ENCODE data around the gene TARBP1. TPM values are rescaled to one million over a fixed set of nuclear protein-coding genes. Genes with fewer than 3 reads are reported as not detected.
A peak's percentile ranks its signal among the peaks of the same experiment; 100 is the strongest.

TARBP1 gene
- total and polyA plus RNA-seq, 2 of the 13 experiments (the other 11 are each of a cell fraction or from before 2014, with no cell fraction given) = 37.7 to 67.0 TPM

GRCh38 chr1:234486858-234487840 lies 8.2 kb upstream of the TARBP1 start (continued):
- TF ChIP-seq, protein P1, sequence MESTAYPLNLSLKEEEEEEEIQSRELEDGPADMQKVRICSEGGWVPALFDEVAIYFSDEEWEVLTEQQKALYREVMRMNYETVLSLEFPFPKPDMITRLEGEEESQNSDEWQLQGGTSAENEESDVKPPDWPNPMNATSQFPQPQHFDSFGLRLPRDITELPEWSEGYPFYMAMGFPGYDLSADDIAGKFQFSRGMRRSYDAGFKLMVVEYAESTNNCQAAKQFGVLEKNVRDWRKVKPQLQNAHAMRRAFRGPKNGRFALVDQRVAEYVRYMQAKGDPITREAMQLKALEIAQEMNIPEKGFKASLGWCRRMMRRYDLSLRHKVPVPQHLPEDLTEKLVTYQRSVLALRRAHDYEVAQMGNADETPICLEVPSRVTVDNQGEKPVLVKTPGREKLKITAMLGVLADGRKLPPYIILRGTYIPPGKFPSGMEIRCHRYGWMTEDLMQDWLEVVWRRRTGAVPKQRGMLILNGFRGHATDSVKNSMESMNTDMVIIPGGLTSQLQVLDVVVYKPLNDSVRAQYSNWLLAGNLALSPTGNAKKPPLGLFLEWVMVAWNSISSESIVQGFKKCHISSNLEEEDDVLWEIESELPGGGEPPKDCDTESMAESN (CRISPR knock-in tag; conservative IDR thresholded peaks at IDR 0.05) = no peak
- no peak for TF ChIP-seq SRSF4 (IDR thresholded peaks at IDR 0.05; ENCODE audit: low read depth, low read length, poor library complexity, severe bottlenecking)
- no peak for TF ChIP-seq ZNF788 (CRISPR knock-in tag; IDR thresholded peaks at IDR 0.05; ENCODE audit: borderline replicate concordance)
- no peak for TF ChIP-seq EHMT2 (IDR thresholded peaks at IDR 0.05; ENCODE audit: borderline replicate concordance, low read depth, low read length)
- TF ChIP-seq SMYD3 (CRISPR knock-in tag; IDR thresholded peaks at IDR 0.05) = no peak
- TF ChIP-seq, protein P2, sequence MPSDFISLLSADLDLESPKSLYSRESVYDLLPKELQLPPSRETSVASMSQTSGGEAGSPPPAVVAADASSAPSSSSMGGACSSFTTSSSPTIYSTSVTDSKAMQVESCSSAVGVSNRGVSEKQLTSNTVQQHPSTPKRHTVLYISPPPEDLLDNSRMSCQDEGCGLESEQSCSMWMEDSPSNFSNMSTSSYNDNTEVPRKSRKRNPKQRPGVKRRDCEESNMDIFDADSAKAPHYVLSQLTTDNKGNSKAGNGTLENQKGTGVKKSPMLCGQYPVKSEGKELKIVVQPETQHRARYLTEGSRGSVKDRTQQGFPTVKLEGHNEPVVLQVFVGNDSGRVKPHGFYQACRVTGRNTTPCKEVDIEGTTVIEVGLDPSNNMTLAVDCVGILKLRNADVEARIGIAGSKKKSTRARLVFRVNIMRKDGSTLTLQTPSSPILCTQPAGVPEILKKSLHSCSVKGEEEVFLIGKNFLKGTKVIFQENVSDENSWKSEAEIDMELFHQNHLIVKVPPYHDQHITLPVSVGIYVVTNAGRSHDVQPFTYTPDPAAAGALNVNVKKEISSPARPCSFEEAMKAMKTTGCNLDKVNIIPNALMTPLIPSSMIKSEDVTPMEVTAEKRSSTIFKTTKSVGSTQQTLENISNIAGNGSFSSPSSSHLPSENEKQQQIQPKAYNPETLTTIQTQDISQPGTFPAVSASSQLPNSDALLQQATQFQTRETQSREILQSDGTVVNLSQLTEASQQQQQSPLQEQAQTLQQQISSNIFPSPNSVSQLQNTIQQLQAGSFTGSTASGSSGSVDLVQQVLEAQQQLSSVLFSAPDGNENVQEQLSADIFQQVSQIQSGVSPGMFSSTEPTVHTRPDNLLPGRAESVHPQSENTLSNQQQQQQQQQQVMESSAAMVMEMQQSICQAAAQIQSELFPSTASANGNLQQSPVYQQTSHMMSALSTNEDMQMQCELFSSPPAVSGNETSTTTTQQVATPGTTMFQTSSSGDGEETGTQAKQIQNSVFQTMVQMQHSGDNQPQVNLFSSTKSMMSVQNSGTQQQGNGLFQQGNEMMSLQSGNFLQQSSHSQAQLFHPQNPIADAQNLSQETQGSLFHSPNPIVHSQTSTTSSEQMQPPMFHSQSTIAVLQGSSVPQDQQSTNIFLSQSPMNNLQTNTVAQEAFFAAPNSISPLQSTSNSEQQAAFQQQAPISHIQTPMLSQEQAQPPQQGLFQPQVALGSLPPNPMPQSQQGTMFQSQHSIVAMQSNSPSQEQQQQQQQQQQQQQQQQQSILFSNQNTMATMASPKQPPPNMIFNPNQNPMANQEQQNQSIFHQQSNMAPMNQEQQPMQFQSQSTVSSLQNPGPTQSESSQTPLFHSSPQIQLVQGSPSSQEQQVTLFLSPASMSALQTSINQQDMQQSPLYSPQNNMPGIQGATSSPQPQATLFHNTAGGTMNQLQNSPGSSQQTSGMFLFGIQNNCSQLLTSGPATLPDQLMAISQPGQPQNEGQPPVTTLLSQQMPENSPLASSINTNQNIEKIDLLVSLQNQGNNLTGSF (CRISPR knock-in tag; IDR thresholded peaks at IDR 0.05) = no peak
- no peak for TF ChIP-seq HNF1A (IDR thresholded peaks at IDR 0.05; ENCODE audit: low read depth)
- TF ChIP-seq HNF1A (CRISPR knock-in tag; IDR thresholded peaks at IDR 0.05; ENCODE audit: borderline replicate concordance) = no peak
- no peak for TF ChIP-seq SIN3B (IDR thresholded peaks at IDR 0.05; ENCODE audit: low read length)
- TF ChIP-seq ZNF225 (CRISPR knock-in tag; IDR thresholded peaks at IDR 0.05) = no peak
- 0 out of 2 replicates have a peak, but pooled peaks have one; percentile 36 for TF ChIP-seq ZNF747 (CRISPR knock-in tag; IDR thresholded peaks at IDR 0.05; ENCODE audit: borderline replicate concordance)
- TF ChIP-seq, protein P3, sequence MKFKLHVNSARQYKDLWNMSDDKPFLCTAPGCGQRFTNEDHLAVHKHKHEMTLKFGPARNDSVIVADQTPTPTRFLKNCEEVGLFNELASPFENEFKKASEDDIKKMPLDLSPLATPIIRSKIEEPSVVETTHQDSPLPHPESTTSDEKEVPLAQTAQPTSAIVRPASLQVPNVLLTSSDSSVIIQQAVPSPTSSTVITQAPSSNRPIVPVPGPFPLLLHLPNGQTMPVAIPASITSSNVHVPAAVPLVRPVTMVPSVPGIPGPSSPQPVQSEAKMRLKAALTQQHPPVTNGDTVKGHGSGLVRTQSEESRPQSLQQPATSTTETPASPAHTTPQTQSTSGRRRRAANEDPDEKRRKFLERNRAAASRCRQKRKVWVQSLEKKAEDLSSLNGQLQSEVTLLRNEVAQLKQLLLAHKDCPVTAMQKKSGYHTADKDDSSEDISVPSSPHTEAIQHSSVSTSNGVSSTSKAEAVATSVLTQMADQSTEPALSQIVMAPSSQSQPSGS (CRISPR knock-in tag; IDR thresholded peaks at IDR 0.05) = peak; percentile 31; the same call in 1 of the 2 replicates
- TF ChIP-seq IKZF4 (CRISPR knock-in tag; IDR thresholded peaks at IDR 0.05; ENCODE audit: borderline replicate concordance, low read depth, not compliant biosample characterization) = no peak
- TF ChIP-seq RFX1 (IDR thresholded peaks at IDR 0.05) = no peak
- TF ChIP-seq HDAC2 (CRISPR knock-in tag; IDR thresholded peaks at IDR 0.05) = peak; percentile 77
